K562 (cell line): ENCODE measurements around the gene PAQR4. TPM values are rescaled to one million over a fixed set of nuclear protein-coding genes. Genes with fewer than 3 reads are reported as not detected.

Experiments
- AFF4 ChIP-seq: sonication (generic); formaldehyde crosslinking; IDR thresholded peaks from 2 replicates; pipeline ENCODE4 v1.8.0; 2023; ENCODE audit warnings: mild to moderate bottlenecking, missing genetic modification reagents
- ARID1B ChIP-seq: fragments of 450-650 bp; IDR thresholded peaks from 2 replicates; pipeline ENCODE4 v1.6.1; 2016; ENCODE audit warnings: antibody characterized with exemption, mild to moderate bottlenecking, inconsistent platforms
- ARID3B ChIP-seq: fragments of 250-450 bp; sonication (Bioruptor Pico); IDR thresholded peaks from 2 replicates; pipeline ENCODE4 v1.4.0; 2020; ENCODE audit warnings: borderline replicate concordance
- CREB5 ChIP-seq: fragments of 250-450 bp; sonication (Bioruptor Pico); IDR thresholded peaks from 2 replicates; pipeline ENCODE4 v1.5.0; 2020; ENCODE audit warnings: mild to moderate bottlenecking
- ESRRA ChIP-seq: fragments of 450-650 bp; IDR thresholded peaks from 2 replicates; pipeline ENCODE4 v1.6.1; 2014; ENCODE audit warnings: low read depth, mild to moderate bottlenecking, moderate library complexity, borderline replicate concordance
- FOXK1 ChIP-seq: sonication (generic); formaldehyde crosslinking; IDR thresholded peaks from 2 replicates; pipeline ENCODE4 v1.8.0; 2022; ENCODE audit warnings: missing genetic modification reagents, mild to moderate bottlenecking, borderline replicate concordance
- IRF2 ChIP-seq: sonication (generic); formaldehyde crosslinking; IDR thresholded peaks from 2 replicates; pipeline ENCODE4 v1.8.1; 2022; ENCODE audit warnings: mild to moderate bottlenecking, missing genetic modification reagents
- L3MBTL2 ChIP-seq: fragments of 450-650 bp; IDR thresholded peaks from 2 replicates; pipeline ENCODE4 v1.6.1; 2016; ENCODE audit warnings: mild to moderate bottlenecking, moderate library complexity
- MAZ ChIP-seq, 2 experiments: fragments of 450-650 bp in 1 of 2; sonication (generic) in 1 of 2; formaldehyde crosslinking; IDR thresholded peaks in 1 of 2; conservative IDR thresholded peaks in 1 of 2; 2 replicates each; pipeline versions ENCODE4 v1.4.0 to v1.5.0; 2020; ENCODE audit warnings: mild to moderate bottlenecking in 1 of 2, missing genetic modification reagents in 1 of 2
- SNIP1 ChIP-seq: fragments of 450-650 bp; IDR thresholded peaks from 2 replicates; pipeline ENCODE4 v1.7.1; 2017; ENCODE audit warnings: low read depth, mild to moderate bottlenecking
- TRIM28 ChIP-seq: fragments of 450-650 bp; IDR thresholded peaks from 2 replicates; pipeline ENCODE4 v1.6.1; 2017
- XRCC3 ChIP-seq: fragments of 450-650 bp; IDR thresholded peaks from 2 replicates; pipeline ENCODE4 v1.6.1; 2017; ENCODE audit warnings: mild to moderate bottlenecking, moderate library complexity
- YBX1 ChIP-seq: fragments of 450-650 bp; IDR thresholded peaks from 2 replicates; pipeline ENCODE4 v1.7.1; 2016; ENCODE audit warnings: mild to moderate bottlenecking
- ZNF395 ChIP-seq: fragments of 200-800 bp; sonication (Bioruptor generic); IDR thresholded peaks from 2 replicates; pipeline ENCODE4 v1.6.1; 2017; ENCODE audit warnings: missing genetic modification characterization, missing compliant biosample characterization
- ZNF830 ChIP-seq: fragments of 250-450 bp; sonication (Bioruptor Pico); IDR thresholded peaks from 2 replicates; pipeline ENCODE4 v1.5.0; 2021; ENCODE audit warnings: mild to moderate bottlenecking
- polyA plus RNA-seq, 8 experiments: library from polyadenylated mRNA; depleted of rRNA in 4 of 8; stranded (reverse) in 5 of 8; unstranded in 3 of 8; fragments of >200 nt; fragmentation: Nextera tagmentation in 2 of 8; fragmentation: Illumina TruSeq in 1 of 8; extraction: Ambion mirVana in 2 of 8; extraction: Trizol in 1 of 8; gene quantifications; 2 replicates each; pipeline versions ENCODE4 v1.2.1 to v1.2.3, GENCODE V29; 2011 to 2014; ENCODE audit warnings: inconsistent platforms in 1 of 8, missing spikeins in 1 of 8
- total RNA-seq, 7 experiments: library from RNA; depleted of rRNA in 6 of 7; stranded (reverse); fragments of >200 nt in 6 of 7; fragmentation: Illumina TruSeq in 2 of 7; extraction: Trizol in 2 of 7; gene quantifications; 2 replicates each; pipeline versions ENCODE4 v1.2.1 to v1.2.3, GENCODE V29; 2011 to 2021; ENCODE audit warnings: low replicate concordance in 1 of 7
- TF ChIP-seq, protein P1 (sequence below): fragments of 150-350 bp; IDR thresholded peaks from 2 replicates; pipeline ENCODE4 v1.6.1; 2014; ENCODE audit warnings: low read depth, mild to moderate bottlenecking, low read length, borderline replicate concordance

Gene PAQR4
- total and polyA plus RNA-seq, 9 of the 15 experiments (the other 6 are each of a cell fraction or from before 2014, with no cell fraction given) = 0.62 to 40.4 (median 19.5) TPM

DNA sequence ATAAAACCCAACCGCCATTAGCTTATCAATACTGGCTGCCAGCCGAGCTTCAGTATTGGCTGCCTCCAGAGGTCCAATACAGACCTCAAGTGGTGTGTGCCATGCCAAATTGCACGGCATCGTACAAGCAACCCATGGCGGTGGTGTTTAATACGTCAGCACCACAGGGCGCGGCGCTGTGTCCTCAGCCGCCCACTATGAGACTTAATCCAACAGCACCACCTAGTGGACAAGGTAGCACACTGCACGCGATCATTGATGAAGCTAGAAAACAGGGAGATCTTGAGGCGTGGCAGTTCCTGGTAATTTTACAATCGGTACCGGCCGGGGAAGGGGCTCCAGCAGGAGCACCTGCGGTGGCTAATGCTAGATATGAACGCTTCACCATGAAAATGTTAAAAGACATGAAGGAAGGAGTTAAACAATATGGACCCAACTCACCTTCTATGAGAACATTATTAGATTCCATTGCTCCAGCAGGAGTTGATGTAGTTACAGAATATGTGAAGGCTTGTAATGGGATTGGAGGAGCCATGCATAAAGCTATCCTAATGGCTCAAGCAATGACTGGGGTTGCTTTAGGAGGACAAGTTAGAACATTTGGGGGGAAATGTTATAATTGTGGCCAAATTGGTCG lies 42.0 kb upstream of the PAQR4 start (continued):
- TF ChIP-seq, protein P1, sequence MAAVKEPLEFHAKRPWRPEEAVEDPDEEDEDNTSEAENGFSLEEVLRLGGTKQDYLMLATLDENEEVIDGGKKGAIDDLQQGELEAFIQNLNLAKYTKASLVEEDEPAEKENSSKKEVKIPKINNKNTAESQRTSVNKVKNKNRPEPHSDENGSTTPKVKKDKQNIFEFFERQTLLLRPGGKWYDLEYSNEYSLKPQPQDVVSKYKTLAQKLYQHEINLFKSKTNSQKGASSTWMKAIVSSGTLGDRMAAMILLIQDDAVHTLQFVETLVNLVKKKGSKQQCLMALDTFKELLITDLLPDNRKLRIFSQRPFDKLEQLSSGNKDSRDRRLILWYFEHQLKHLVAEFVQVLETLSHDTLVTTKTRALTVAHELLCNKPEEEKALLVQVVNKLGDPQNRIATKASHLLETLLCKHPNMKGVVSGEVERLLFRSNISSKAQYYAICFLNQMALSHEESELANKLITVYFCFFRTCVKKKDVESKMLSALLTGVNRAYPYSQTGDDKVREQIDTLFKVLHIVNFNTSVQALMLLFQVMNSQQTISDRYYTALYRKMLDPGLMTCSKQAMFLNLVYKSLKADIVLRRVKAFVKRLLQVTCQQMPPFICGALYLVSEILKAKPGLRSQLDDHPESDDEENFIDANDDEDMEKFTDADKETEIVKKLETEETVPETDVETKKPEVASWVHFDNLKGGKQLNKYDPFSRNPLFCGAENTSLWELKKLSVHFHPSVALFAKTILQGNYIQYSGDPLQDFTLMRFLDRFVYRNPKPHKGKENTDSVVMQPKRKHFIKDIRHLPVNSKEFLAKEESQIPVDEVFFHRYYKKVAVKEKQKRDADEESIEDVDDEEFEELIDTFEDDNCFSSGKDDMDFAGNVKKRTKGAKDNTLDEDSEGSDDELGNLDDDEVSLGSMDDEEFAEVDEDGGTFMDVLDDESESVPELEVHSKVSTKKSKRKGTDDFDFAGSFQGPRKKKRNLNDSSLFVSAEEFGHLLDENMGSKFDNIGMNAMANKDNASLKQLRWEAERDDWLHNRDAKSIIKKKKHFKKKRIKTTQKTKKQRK = no peak
- TF ChIP-seq XRCC3 = no peak
- TF ChIP-seq FOXK1 (CRISPR knock-in tag) = no peak
- 0 out of 2 replicates have a peak, but pooled peaks have one; percentile 32 for TF ChIP-seq TRIM28
- peak; percentile 90 for TF ChIP-seq L3MBTL2
- 0 out of 2 replicates have a peak, but pooled peaks have one; percentile 18 for TF ChIP-seq ESRRA
- TF ChIP-seq ARID1B = no peak
- TF ChIP-seq ZNF395 (CRISPR knock-in tag) = no peak
- no peak for TF ChIP-seq YBX1
- peak in 1 of 2 experiments; percentile 23; a peak in 1 of 4 replicates for TF ChIP-seq MAZ (CRISPR knock-in tag; conservative IDR thresholded peaks at IDR 0.05 in 1 of 2, IDR thresholded peaks at IDR 0.05 in 1 of 2)
- no peak for TF ChIP-seq ZNF830 (CRISPR knock-in tag)
- TF ChIP-seq ARID3B (CRISPR knock-in tag) = no peak
- no peak for TF ChIP-seq IRF2
- TF ChIP-seq CREB5 (CRISPR knock-in tag) = no peak
- TF ChIP-seq AFF4 (CRISPR knock-in tag) = no peak
- no peak for TF ChIP-seq SNIP1
